ENCODE data around the gene ASPDH. TPM values are rescaled to one million over a fixed set of nuclear protein-coding genes. Genes with fewer than 3 reads are reported as not detected.

ASPDH gene
- total and polyA plus RNA-seq, 2 donors (not counting 3 experiments of a cell fraction or from before 2014, with no cell fraction given), result not detected

GRCh38 chr19:50466706-50467039, 47.0 kb downstream of the ASPDH start:
- POLR2A ChIA-PET, result no interaction called here
- Histone ChIP-seq H3K9me1 (replicated peaks; ENCODE audit: control insufficient read depth, extremely low read depth, insufficient read depth, low read length) (no peaks in the 10 kb centered on the region), H3K79me2 (ENCODE audit: control insufficient read depth, insufficient read depth, low read length) (no peaks in the 10 kb centered on the region), H3K9me3 (replicated peaks; ENCODE audit: control insufficient read depth, insufficient read depth, low read length) (no peaks in the 10 kb centered on the region), H3K9ac (replicated peaks; ENCODE audit: extremely low read depth, insufficient read depth, low read length) (no peak overlapping the region), H3K4me2 (ENCODE audit: insufficient read depth, low read length) (no peak overlapping the region), H3K36me3 (ENCODE audit: control insufficient read depth in 2 of 2, extremely low read depth in 1 of 2, insufficient read depth in 2 of 2, low read length in 2 of 2) (no peaks in the 10 kb centered on the region), H4K20me1 (replicated peaks; ENCODE audit: control insufficient read depth, extremely low read depth, insufficient read depth, low read length) (no peaks in the 10 kb centered on the region), H2AFZ (ENCODE audit: low read depth, low read length) (no peak overlapping the region), H3K4me3 (replicated peaks in 1 of 3; ENCODE audit: insufficient read depth in 1 of 3, low read depth in 1 of 3, low read length in 3 of 3) (no peak overlapping the region), H3K27ac (ENCODE audit: insufficient read depth, low read depth, low read length) (no peak overlapping the region), H3K4me1 (ENCODE audit: control insufficient read depth, extremely low read depth, insufficient read depth, low read length) (no peaks in the 10 kb centered on the region), H3K27me3 (ENCODE audit: control insufficient read depth in 2 of 2, insufficient read depth in 2 of 2, low read length in 2 of 2) (no peaks in the 10 kb centered on the region)
- no TSS peak for BruUV-seq (replicated peaks)
- DNase-seq (ENCODE audit: low read depth, low spot score) (no peak), FAIRE-seq (no peak)
- dilution Hi-C loops (cut with MboI; ENCODE audit: extremely low pct_ligation_motif_present, low sequenced_read_pairs), result no loop called here
- intact Hi-C loops (cut with micrococcal nuclease), result no loop called here
- TF ChIP-seq, protein P1, sequence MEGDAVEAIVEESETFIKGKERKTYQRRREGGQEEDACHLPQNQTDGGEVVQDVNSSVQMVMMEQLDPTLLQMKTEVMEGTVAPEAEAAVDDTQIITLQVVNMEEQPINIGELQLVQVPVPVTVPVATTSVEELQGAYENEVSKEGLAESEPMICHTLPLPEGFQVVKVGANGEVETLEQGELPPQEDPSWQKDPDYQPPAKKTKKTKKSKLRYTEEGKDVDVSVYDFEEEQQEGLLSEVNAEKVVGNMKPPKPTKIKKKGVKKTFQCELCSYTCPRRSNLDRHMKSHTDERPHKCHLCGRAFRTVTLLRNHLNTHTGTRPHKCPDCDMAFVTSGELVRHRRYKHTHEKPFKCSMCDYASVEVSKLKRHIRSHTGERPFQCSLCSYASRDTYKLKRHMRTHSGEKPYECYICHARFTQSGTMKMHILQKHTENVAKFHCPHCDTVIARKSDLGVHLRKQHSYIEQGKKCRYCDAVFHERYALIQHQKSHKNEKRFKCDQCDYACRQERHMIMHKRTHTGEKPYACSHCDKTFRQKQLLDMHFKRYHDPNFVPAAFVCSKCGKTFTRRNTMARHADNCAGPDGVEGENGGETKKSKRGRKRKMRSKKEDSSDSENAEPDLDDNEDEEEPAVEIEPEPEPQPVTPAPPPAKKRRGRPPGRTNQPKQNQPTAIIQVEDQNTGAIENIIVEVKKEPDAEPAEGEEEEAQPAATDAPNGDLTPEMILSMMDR (IDR thresholded peaks at IDR 0.05; ENCODE audit: extremely low read depth in 1 of 2, insufficient read depth in 1 of 2, low read depth in 1 of 2, low read length in 2 of 2), result no peak
- no peak for TF ChIP-seq FOS (IDR thresholded peaks at IDR 0.05; ENCODE audit: borderline replicate concordance, insufficient read depth, low read length)
- TF ChIP-seq GATA2 (IDR thresholded peaks at IDR 0.05; ENCODE audit: insufficient read depth, insufficient read length, low read depth, low read length), result no peak
- no peak for TF ChIP-seq POLR2A (IDR thresholded peaks at IDR 0.05; ENCODE audit: low read depth, low read length)
- CTCF ChIA-PET, result interaction anchor here (2.8 to 7.4 kb wide), 2 partner anchors 98 to 109 kb away, joined by 17 to 144 read pairs; no protein-coding TSS in a partner anchor

GRCh38 chr19:50465986-50466705, 47.6 kb downstream of the ASPDH start:
- Histone ChIP-seq H3K27ac (ENCODE audit: insufficient read depth, low read depth, low read length) (no peak overlapping the region), H2AFZ (ENCODE audit: low read depth, low read length) (no peak overlapping the region), H4K20me1 (replicated peaks; ENCODE audit: control insufficient read depth, extremely low read depth, insufficient read depth, low read length) (no peaks in the 10 kb centered on the region), H3K9me3 (replicated peaks; ENCODE audit: control insufficient read depth, insufficient read depth, low read length) (no peaks in the 10 kb centered on the region), H3K4me2 (ENCODE audit: insufficient read depth, low read length) (no peak overlapping the region), H3K79me2 (ENCODE audit: control insufficient read depth, insufficient read depth, low read length) (no peaks in the 10 kb centered on the region), H3K4me3 (replicated peaks in 1 of 3; ENCODE audit: insufficient read depth in 1 of 3, low read depth in 1 of 3, low read length in 3 of 3) (no peak overlapping the region), H3K36me3 (ENCODE audit: control insufficient read depth in 2 of 2, extremely low read depth in 1 of 2, insufficient read depth in 2 of 2, low read length in 2 of 2) (no peaks in the 10 kb centered on the region), H3K9me1 (replicated peaks; ENCODE audit: control insufficient read depth, extremely low read depth, insufficient read depth, low read length) (no peaks in the 10 kb centered on the region), H3K9ac (replicated peaks; ENCODE audit: extremely low read depth, insufficient read depth, low read length) (no peak overlapping the region), H3K4me1 (ENCODE audit: control insufficient read depth, extremely low read depth, insufficient read depth, low read length) (no peaks in the 10 kb centered on the region), H3K27me3 (ENCODE audit: control insufficient read depth in 2 of 2, insufficient read depth in 2 of 2, low read length in 2 of 2) (no peaks in the 10 kb centered on the region)
- POLR2A ChIA-PET, result no interaction called here
- CTCF ChIA-PET, result interaction anchor here (0.7 to 7.4 kb wide), 6 partner anchors 13 to 109 kb away, joined by 3 to 144 read pairs (median 3); no protein-coding TSS in a partner anchor
- DNase-seq (ENCODE audit: low read depth, low spot score), result no peak
- FAIRE-seq, result no peak
- no TSS peak for BruUV-seq (replicated peaks)
- TF ChIP-seq POLR2A (IDR thresholded peaks at IDR 0.05; ENCODE audit: low read depth, low read length), result no peak
- TF ChIP-seq, protein P1 (IDR thresholded peaks at IDR 0.05; ENCODE audit: extremely low read depth in 1 of 2, insufficient read depth in 1 of 2, low read depth in 1 of 2, low read length in 2 of 2), result peak; percentile 27 to 29
- no peak for TF ChIP-seq JUN (IDR thresholded peaks at IDR 0.05; ENCODE audit: borderline replicate concordance, insufficient read depth, insufficient read length, low read depth)
- dilution Hi-C loops (cut with MboI; ENCODE audit: extremely low pct_ligation_motif_present, low sequenced_read_pairs) (no loop called here), intact Hi-C loops (cut with micrococcal nuclease) (no loop called here)

Measured in endothelial cell of umbilical vein (primary cell).